Measurements from ENCODE around the gene DNAH10.
"Not testable (repeated sequence)": the region's sequence is repeated elsewhere in the genome, so short reads cannot be mapped to it uniquely, and the experiment has no call there.

Gene DNAH10

GRCh38 chr12:123910057-123910456, 148.0 kb downstream of the DNAH10 start:
- DNase-seq (ENCODE audit: low spot score): no peak

- peak; percentile 23 for DNase-seq (ENCODE audit: low spot score)
Observed at GRCh38 chr12:123910761-123911193, 148.7 kb downstream of the DNAH10 start.

- not testable (repeated sequence) for DNase-seq (ENCODE audit: low spot score)
Observed at GRCh38 chr12:123911672-123912409, 149.7 kb downstream of the DNAH10 start.

GRCh38 chr12:123912415-123913380, 150.6 kb downstream of the DNAH10 start:
- peak; percentile 5 for DNase-seq (ENCODE audit: low spot score)

GRCh38 chr12:123914726-123915333, 152.7 kb downstream of the DNAH10 start:
- no peak for DNase-seq (ENCODE audit: low spot score)

- peak; percentile 55 for DNase-seq (ENCODE audit: low spot score)
Observed at GRCh38 chr12:123916729-123917128, 154.6 kb downstream of the DNAH10 start.

- no peak for DNase-seq (ENCODE audit: low spot score)
Observed at GRCh38 chr12:123917337-123917850, 155.3 kb downstream of the DNAH10 start.

- DNase-seq (ENCODE audit: low spot score): no peak
Observed at GRCh38 chr12:123919980-123920360, 157.9 kb downstream of the DNAH10 start.

- DNase-seq (ENCODE audit: low spot score): no peak
Observed at GRCh38 chr12:123923038-123923437, 160.9 kb downstream of the DNAH10 start.

- DNase-seq (ENCODE audit: low spot score): no peak
Observed at GRCh38 chr12:123923927-123924326, 161.8 kb downstream of the DNAH10 start.

- DNase-seq (ENCODE audit: low spot score): no peak
Observed at GRCh38 chr12:123924539-123924938, 162.4 kb downstream of the DNAH10 start.

GRCh38 chr12:123928274-123928865, 166.3 kb downstream of the DNAH10 start:
- no peak for DNase-seq (ENCODE audit: low spot score)

GRCh38 chr12:123928897-123929296, 166.8 kb downstream of the DNAH10 start:
- no peak for DNase-seq (ENCODE audit: low spot score)

GRCh38 chr12:123929946-123930583, 168.0 kb downstream of the DNAH10 start:
- no peak for DNase-seq (ENCODE audit: low spot score)

GRCh38 chr12:123931686-123932321, 169.7 kb downstream of the DNAH10 start:
- no peak for DNase-seq (ENCODE audit: low spot score)

GRCh38 chr12:123933214-123933613, 171.1 kb downstream of the DNAH10 start:
- DNase-seq (ENCODE audit: low spot score): no peak

GRCh38 chr12:123934016-123934620, 172.0 kb downstream of the DNAH10 start:
- no peak for DNase-seq (ENCODE audit: low spot score)

GRCh38 chr12:123934829-123935228, 172.7 kb downstream of the DNAH10 start:
- DNase-seq (ENCODE audit: low spot score): no peak

- no peak for DNase-seq (ENCODE audit: low spot score)
Observed at GRCh38 chr12:123935956-123936355, 173.9 kb downstream of the DNAH10 start.

GRCh38 chr12:123936471-123936870, 174.4 kb downstream of the DNAH10 start:
- DNase-seq (ENCODE audit: low spot score): no peak
